Smooth muscle cell (in vitro differentiated cells): Measurements from ENCODE around the gene TCFL5. TPM values are rescaled to one million over a fixed set of nuclear protein-coding genes. Genes with fewer than 3 reads are reported as not detected.
A peak's percentile ranks its signal among the peaks of the same experiment; 100 is the strongest.

ENCODE experiments used
- DNase-seq: peaks from one replicate; lab custom pipeline; 2025; ENCODE audit not compliant: unreplicated experiment; lab: John Stamatoyannopoulos, UW
- H2AFZ ChIP-seq: fragments of 200-600 bp; sonication (generic); 2 replicates; pipeline ENCODE4 v1.6.0; 2016; ENCODE audit warnings: antibody characterized with exemption, low read depth, mild to moderate bottlenecking
- H3F3A ChIP-seq: fragments of 200-600 bp; sonication (generic); 2 replicates; pipeline ENCODE4 v1.6.0; 2017; ENCODE audit warnings: antibody characterized with exemption, low read depth
- H3K27ac ChIP-seq: fragments of 200-600 bp; sonication (generic); 2 replicates; pipeline ENCODE4 v1.5.1; 2016; ENCODE audit warnings: low read depth, mild to moderate bottlenecking
- H3K27me3 ChIP-seq: fragments of 200-600 bp; sonication (generic); 2 replicates; pipeline ENCODE4 v1.6.1; 2016; ENCODE audit warnings: low read depth, mild to moderate bottlenecking
- H3K36me3 ChIP-seq: fragments of 200-600 bp; sonication (generic); 2 replicates; pipeline ENCODE4 v1.5.1; 2016; ENCODE audit warnings: low read depth
- H3K4me1 ChIP-seq: fragments of 200-600 bp; sonication (generic); 2 replicates; pipeline ENCODE4 v1.5.1; 2016; ENCODE audit warnings: low read depth
- H3K4me2 ChIP-seq: fragments of 200-600 bp; sonication (generic); 2 replicates; pipeline ENCODE4 v1.6.0; 2016; ENCODE audit warnings: mild to moderate bottlenecking
- H3K4me3 ChIP-seq: fragments of 200-600 bp; sonication (generic); 2 replicates; pipeline ENCODE4 v1.5.1; 2016; ENCODE audit warnings: mild to moderate bottlenecking
- H3K79me2 ChIP-seq: fragments of 200-600 bp; sonication (generic); 2 replicates; pipeline ENCODE4 v1.6.0; 2016; ENCODE audit warnings: low read depth, mild to moderate bottlenecking
- H3K9ac ChIP-seq: fragments of 200-600 bp; sonication (generic); 2 replicates; pipeline ENCODE4 v1.6.0; 2016; ENCODE audit warnings: low read depth
- H3K9me3 ChIP-seq: fragments of 200-600 bp; sonication (generic); replicated peaks from 2 replicates; pipeline ENCODE4 v1.5.1; 2016; ENCODE audit warnings: low read depth
- H4K20me1 ChIP-seq: fragments of 200-600 bp; sonication (generic); 2 replicates; pipeline ENCODE4 v1.6.0; 2016; ENCODE audit warnings: low read depth
- WGBS: methylation state at CpG from one replicate; pipeline ENCODE4 v1.1.7; 2016; ENCODE audit warnings: low lambda C conversion rate; 5-methylcytosine and 5-hydroxymethylcytosine counted together
- polyA plus RNA-seq: library from polyadenylated mRNA; unstranded; fragments of >200 nt; fragmentation: Nextera tagmentation; extraction: Ambion mirVana; gene quantifications from 2 replicates; pipeline ENCODE4 v1.2.1, GENCODE V29; 2016
- total RNA-seq: library from RNA; depleted of rRNA; stranded (reverse); fragments of >200 nt; gene quantifications from 2 replicates; pipeline ENCODE4 v1.2.3, GENCODE V29; 2014
- TF ChIP-seq, protein P1 (sequence below): fragments of 200-600 bp; sonication (generic); IDR thresholded peaks from 2 replicates; pipeline ENCODE4 v1.5.1; 2017; ENCODE audit warnings: borderline replicate concordance, mild to moderate bottlenecking, antibody characterized with exemption; ENCODE audit not compliant: insufficient read depth, poor library complexity, severe bottlenecking

Gene TCFL5
- total and polyA plus RNA-seq, 2 experiments from 2014 or later: 9.5 to 12.5 TPM

DNA sequence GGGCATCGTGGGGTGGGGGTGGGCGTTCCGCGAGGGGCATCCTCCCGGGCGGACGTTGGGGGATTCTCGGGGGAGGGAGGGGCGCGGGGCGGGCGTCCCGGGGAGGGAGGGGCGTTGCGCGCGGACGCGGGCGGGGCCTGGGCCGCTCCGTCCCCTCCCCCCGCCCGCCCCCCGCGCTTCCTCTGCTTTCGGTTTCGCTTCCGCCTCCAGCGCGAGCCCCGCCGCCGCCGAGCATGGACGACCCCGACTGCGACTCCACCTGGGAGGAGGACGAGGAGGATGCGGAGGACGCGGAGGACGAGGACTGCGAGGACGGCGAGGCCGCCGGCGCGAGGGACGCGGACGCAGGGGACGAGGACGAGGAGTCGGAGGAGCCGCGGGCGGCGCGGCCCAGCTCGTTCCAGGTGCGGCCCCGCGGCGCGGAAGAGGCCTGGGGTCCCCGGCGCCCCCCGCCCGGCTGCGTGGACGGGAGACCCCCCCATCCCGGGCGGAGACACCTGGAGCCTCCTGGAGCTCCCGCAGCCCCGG is 56.9 kb downstream of the TCFL5 start, which contains the start of gene OGFR:
TSS of gene OGFR (plus strand) at position 209 of the 528 bp plus-strand sequence. CDS start at position 234, 25 bp downstream.
- Histone ChIP-seq H3K36me3 (no peaks in the 10 kb centered on the region), H3K4me3 (peak within 1 kb of the TSS; percentile 97), H3K27me3 (no peaks in the 10 kb centered on the region), H2AFZ (peak within 1 kb of the TSS; percentile 55), H4K20me1 (peaks cover 46% of the 10 kb centered on the region), H3K27ac (peak within 1 kb of the TSS; percentile 31), H3K79me2 (peaks cover 21% of the 10 kb centered on the region), H3K4me2 (peak within 1 kb of the TSS; percentile 97), H3F3A (peaks cover 7% of the 10 kb centered on the region), H3K4me1 (peaks cover 4% of the 10 kb centered on the region), H3K9ac (peak within 1 kb of the TSS; percentile 82), H3K9me3 (no peaks in the 10 kb centered on the region)
- TF ChIP-seq, protein P1, sequence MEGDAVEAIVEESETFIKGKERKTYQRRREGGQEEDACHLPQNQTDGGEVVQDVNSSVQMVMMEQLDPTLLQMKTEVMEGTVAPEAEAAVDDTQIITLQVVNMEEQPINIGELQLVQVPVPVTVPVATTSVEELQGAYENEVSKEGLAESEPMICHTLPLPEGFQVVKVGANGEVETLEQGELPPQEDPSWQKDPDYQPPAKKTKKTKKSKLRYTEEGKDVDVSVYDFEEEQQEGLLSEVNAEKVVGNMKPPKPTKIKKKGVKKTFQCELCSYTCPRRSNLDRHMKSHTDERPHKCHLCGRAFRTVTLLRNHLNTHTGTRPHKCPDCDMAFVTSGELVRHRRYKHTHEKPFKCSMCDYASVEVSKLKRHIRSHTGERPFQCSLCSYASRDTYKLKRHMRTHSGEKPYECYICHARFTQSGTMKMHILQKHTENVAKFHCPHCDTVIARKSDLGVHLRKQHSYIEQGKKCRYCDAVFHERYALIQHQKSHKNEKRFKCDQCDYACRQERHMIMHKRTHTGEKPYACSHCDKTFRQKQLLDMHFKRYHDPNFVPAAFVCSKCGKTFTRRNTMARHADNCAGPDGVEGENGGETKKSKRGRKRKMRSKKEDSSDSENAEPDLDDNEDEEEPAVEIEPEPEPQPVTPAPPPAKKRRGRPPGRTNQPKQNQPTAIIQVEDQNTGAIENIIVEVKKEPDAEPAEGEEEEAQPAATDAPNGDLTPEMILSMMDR: no peak
- under 1% methylated on average over 38 of the region's 77 CpGs for WGBS
- DNase-seq: peak; percentile 23

DNA sequence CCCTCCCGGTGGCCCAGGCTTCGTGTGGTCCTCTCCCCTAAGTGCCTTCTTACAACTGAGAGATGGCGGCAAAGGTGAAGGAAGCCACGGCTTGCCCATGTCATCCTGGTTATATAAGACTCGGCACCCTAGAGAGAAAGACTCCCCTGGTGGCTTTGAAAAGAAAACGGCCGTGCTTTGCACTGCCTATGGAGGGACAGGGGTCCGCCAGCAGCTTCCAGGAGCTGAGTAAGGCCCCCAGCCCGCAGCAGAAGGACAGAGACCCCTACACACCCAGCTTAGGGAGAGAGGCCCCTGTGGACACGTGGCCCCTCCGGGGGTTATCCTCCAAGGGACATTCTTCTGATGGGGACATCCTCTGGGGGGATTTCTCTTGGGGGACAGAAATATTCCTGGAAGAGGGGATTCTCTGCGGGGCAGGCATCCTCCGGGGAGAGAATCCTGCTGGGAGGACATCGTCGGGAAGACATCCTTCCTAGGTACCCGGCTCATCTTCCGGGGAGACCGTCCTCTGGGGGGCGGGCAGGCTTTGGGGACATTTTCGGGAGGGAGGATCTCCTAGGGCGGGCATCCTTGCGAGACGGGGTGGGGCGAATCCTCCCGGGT is 57.5 kb downstream of the TCFL5 start:
- peak overlapping the region; percentile 97 for H3K4me2 ChIP-seq

DNA sequence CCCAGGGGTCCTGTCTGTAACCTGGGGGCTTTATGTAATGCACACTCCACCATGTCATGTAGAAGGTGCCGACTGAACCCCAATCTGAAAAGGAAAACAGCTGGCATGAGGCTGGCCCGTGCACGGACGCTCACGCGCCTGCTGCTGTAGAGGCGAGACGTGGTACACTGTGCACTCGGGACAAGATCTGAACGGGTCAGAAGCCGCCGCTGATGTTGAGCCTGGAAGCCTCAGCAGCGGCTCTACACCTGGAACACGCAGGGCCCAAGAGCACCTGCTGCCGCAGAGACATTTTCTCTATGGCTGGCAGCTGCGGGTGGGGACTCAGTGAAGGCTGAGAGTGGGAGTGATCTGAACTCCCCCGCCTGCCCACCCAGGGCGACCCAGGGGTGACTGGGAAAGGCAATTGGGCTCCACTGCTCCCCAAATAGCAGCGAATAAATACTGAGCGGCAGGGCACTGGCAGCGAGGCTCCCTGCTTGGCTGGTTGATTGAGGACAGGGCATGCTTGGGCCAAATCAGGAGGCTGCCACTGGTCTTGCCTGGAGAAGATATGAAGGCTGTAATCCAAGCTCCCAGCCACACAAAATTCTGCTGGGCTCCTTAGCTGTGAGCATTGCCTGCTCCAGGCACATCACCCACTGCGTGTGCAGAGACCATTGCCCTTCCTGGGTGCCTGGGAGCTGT is 59.5 kb downstream of the TCFL5 start:
- Histone ChIP-seq H2AFZ (no peak overlapping the region), H3K9me3 (no peaks in the 10 kb centered on the region), H3K27ac (no peak overlapping the region), H3K36me3 (no peaks in the 10 kb centered on the region), H3K4me1 (peaks cover 4% of the 10 kb centered on the region), H3K79me2 (peaks cover 19% of the 10 kb centered on the region), H3F3A (peaks cover 7% of the 10 kb centered on the region), H3K9ac (no peak overlapping the region), H3K27me3 (no peaks in the 10 kb centered on the region), H3K4me2 (no peak overlapping the region), H4K20me1 (peaks cover 31% of the 10 kb centered on the region), H3K4me3 (no peak overlapping the region)
- TF ChIP-seq, protein P1: no peak
- WGBS: 92% methylated on average over 22 of the region's 22 CpGs
- no peak for DNase-seq

More for the DNA sequence above, 57.5 kb downstream of the TCFL5 start:
- no peaks in the 10 kb centered on the region for H3K27me3 ChIP-seq
- H3K9ac ChIP-seq: no peak overlapping the region
- H3K36me3 ChIP-seq: no peaks in the 10 kb centered on the region
- peak overlapping the region; percentile 97 for H3K4me3 ChIP-seq
- WGBS: 31% methylated on average over 25 of the region's 25 CpGs
- peak overlapping the region; percentile 55 for H2AFZ ChIP-seq
- no peak overlapping the region for H3K27ac ChIP-seq
- TF ChIP-seq, protein P1: no peak
- DNase-seq: no peak
- no peaks in the 10 kb centered on the region for H3K9me3 ChIP-seq
- H4K20me1 ChIP-seq: peaks cover 43% of the 10 kb centered on the region
- peaks cover 7% of the 10 kb centered on the region for H3F3A ChIP-seq
- H3K79me2 ChIP-seq: peaks cover 21% of the 10 kb centered on the region
- peaks cover 4% of the 10 kb centered on the region for H3K4me1 ChIP-seq
